OCI-LY7 (cell line): Measurements from ENCODE around the gene ROR2. TPM values are rescaled to one million over a fixed set of nuclear protein-coding genes. Genes with fewer than 3 reads are reported as not detected.

Source experiments
- BruUV-seq: library from RNA; stranded (reverse); fragments of 400-500 nt; replicated peaks from 2 replicates; lab custom pipeline; 2021; lab: Mats Ljungman, UMichigan
- CTCF ChIA-PET: fragments of 300-600 bp; sonication (Branson Sonifier 250); formaldehyde crosslinking; loops from one replicate; lab custom pipeline; 2022; ENCODE audit warnings: antibody characterized with exemption; ENCODE audit not compliant: unreplicated experiment; lab: Charles Lee
- POLR2A ChIA-PET: fragments of 300-600 bp; sonication (Branson Sonifier 250); formaldehyde crosslinking; loops from one replicate; lab custom pipeline; 2022; ENCODE audit warnings: antibody characterized with exemption; lab: Charles Lee
- DNase-seq: peaks from one replicate; pipeline ENCODE4 v3.0.0-alpha.2; 2015; ENCODE audit warnings: low spot score
- H2AFZ ChIP-seq: fragments of 200-600 bp; sonication (generic), shearing (Covaris generic); 2 replicates; pipeline ENCODE4 v1.6.1; 2014; ENCODE audit warnings: mild to moderate bottlenecking, antibody characterized with exemption, low read length, moderate library complexity
- H3K27ac ChIP-seq: fragments of 200-600 bp; sonication (generic); 2 replicates; pipeline ENCODE4 v1.5.1; 2014; ENCODE audit warnings: mixed run types, low read depth, mild to moderate bottlenecking, moderate library complexity, low read length, inconsistent platforms; ENCODE audit not compliant: poor library complexity, severe bottlenecking
- H3K36me3 ChIP-seq: fragments of 200-600 bp; sonication (generic); 2 replicates; pipeline ENCODE4 v1.6.1; 2014; ENCODE audit warnings: mild to moderate bottlenecking, antibody characterized with exemption, low read length, moderate library complexity, mixed read lengths; ENCODE audit not compliant: insufficient read depth
- H3K4me1 ChIP-seq: fragments of 200-600 bp; sonication (generic); 2 replicates; pipeline ENCODE4 v1.5.1; 2014; ENCODE audit warnings: mild to moderate bottlenecking, low read length; ENCODE audit not compliant: insufficient read depth, poor library complexity, severe bottlenecking
- H3K4me2 ChIP-seq: fragments of 200-600 bp; sonication (generic); 2 replicates; pipeline ENCODE4 v1.6.1; 2014; ENCODE audit warnings: mild to moderate bottlenecking, low read length
- H3K4me3 ChIP-seq: fragments of 200-600 bp; sonication (generic); 2 replicates; pipeline ENCODE4 v1.5.1; 2014; ENCODE audit warnings: mild to moderate bottlenecking, low read depth, low read length; ENCODE audit not compliant: poor library complexity, severe bottlenecking
- H3K79me2 ChIP-seq: fragments of 200-600 bp; sonication (generic); 2 replicates; pipeline ENCODE4 v1.6.1; 2016; ENCODE audit warnings: low read depth, mild to moderate bottlenecking, low read length, moderate library complexity, mixed read lengths; ENCODE audit not compliant: insufficient read depth
- H3K9me2 ChIP-seq: fragments of 200-600 bp; sonication (generic); 2 replicates; pipeline ENCODE4 v1.6.1; 2016; ENCODE audit warnings: mild to moderate bottlenecking, low read length, mixed read lengths; ENCODE audit not compliant: insufficient read depth
- H3K9me3 ChIP-seq: fragments of 200-600 bp; sonication (generic); 2 replicates; pipeline ENCODE4 v1.6.1; 2014; ENCODE audit warnings: mild to moderate bottlenecking, mixed run types, low read length, mixed read lengths
- H4K20me1 ChIP-seq: fragments of 200-600 bp; sonication (generic); 2 replicates; pipeline ENCODE4 v1.6.1; 2014; ENCODE audit warnings: mild to moderate bottlenecking, antibody characterized with exemption, low read length, moderate library complexity, mixed read lengths; ENCODE audit not compliant: insufficient read depth
- EZH2phosphoT487 ChIP-seq: fragments of 200-600 bp; sonication (generic); IDR thresholded peaks from 2 replicates; pipeline ENCODE4 v1.6.1; 2018; ENCODE audit warnings: low read depth, borderline replicate concordance, mild to moderate bottlenecking, mixed run types, antibody characterized with exemption, low read length, moderate library complexity, mixed read lengths
- intact Hi-C: fragments of 100-400 bp; cut with micrococcal nuclease; formaldehyde crosslinking; loops from one replicate; pipeline ENCODE4 v1.10.0; 2022; ENCODE audit not compliant: unreplicated experiment
- total RNA-seq, 2 experiments: library from RNA; depleted of rRNA in 1 of 2; stranded (reverse); fragments of >200 nt in 1 of 2; shearing (Covaris generic) in 1 of 2; gene quantifications; 2 replicates each; pipeline ENCODE4 v1.2.3, GENCODE V29; 2014 to 2022
- TF ChIP-seq, protein P1 (sequence below): fragments of 200-600 bp; sonication (generic); conservative IDR thresholded peaks from 2 replicates; pipeline ENCODE4 v1.5.1; 2014; ENCODE audit warnings: mild to moderate bottlenecking, antibody characterized with exemption, low read length, moderate library complexity, mixed read lengths

Gene ROR2
- total RNA-seq, 2 experiments from 2014 or later, result 0.10 to 0.19 TPM

DNA sequence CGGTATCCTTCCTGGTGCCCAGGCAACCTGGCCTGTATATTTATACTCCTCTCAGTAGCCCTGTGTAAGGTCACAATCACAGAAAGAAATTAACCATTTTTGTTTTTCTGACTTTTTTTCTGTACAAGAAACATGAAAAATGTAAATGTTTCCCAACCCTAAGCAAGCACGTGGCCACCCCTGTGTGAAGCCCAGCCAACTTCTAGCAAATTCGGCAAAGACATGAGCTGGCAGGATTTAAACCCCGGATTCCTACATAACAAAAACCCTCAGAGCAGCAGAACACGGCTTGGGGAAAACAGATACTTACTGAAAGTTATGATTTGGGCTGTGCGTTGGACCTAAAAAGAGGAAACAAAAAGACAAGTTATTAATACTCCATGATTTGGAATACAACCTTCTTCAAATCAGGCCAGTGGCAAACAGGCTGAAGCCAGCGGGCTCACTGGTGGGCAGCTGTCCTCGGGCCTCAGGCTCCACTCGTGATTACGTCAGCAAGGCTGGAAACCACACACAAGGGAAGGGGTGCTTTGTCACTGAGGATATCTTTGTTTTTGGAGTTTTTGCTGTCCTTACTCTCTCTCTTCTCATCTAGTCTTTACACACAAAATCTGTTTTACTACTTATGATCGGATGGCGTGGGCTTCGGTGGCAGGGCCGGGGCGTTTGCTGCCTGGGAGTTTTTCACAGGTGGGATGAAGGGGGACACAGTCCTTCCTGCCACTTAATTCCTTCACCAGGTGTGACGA lies 194.1 kb downstream of the ROR2 start:
- Histone ChIP-seq H3K4me1 (no peaks in the 10 kb centered on the region), H3K27ac (no peak overlapping the region), H3K4me3 (no peak overlapping the region), H2AFZ (no peak overlapping the region), H4K20me1 (no peaks in the 10 kb centered on the region), H3K9me3 (no peaks in the 10 kb centered on the region), H3K9me2 (no peaks in the 10 kb centered on the region), H3K36me3 (no peaks in the 10 kb centered on the region), H3K4me2 (no peak overlapping the region), H3K79me2 (no peaks in the 10 kb centered on the region)
- intact Hi-C loops, result no loop called here
- ChIA-PET POLR2A (interaction anchor here (0.6 kb wide), 2 partner anchors 52 to 897 kb away, joined by 4 to 6 read pairs; no protein-coding TSS in a partner anchor), CTCF (no interaction called here)
- no peak for DNase-seq
- BruUV-seq, result no TSS peak
- TF ChIP-seq EZH2phosphoT487, result no peak
- TF ChIP-seq, protein P1, sequence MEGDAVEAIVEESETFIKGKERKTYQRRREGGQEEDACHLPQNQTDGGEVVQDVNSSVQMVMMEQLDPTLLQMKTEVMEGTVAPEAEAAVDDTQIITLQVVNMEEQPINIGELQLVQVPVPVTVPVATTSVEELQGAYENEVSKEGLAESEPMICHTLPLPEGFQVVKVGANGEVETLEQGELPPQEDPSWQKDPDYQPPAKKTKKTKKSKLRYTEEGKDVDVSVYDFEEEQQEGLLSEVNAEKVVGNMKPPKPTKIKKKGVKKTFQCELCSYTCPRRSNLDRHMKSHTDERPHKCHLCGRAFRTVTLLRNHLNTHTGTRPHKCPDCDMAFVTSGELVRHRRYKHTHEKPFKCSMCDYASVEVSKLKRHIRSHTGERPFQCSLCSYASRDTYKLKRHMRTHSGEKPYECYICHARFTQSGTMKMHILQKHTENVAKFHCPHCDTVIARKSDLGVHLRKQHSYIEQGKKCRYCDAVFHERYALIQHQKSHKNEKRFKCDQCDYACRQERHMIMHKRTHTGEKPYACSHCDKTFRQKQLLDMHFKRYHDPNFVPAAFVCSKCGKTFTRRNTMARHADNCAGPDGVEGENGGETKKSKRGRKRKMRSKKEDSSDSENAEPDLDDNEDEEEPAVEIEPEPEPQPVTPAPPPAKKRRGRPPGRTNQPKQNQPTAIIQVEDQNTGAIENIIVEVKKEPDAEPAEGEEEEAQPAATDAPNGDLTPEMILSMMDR, result no peak

DNA sequence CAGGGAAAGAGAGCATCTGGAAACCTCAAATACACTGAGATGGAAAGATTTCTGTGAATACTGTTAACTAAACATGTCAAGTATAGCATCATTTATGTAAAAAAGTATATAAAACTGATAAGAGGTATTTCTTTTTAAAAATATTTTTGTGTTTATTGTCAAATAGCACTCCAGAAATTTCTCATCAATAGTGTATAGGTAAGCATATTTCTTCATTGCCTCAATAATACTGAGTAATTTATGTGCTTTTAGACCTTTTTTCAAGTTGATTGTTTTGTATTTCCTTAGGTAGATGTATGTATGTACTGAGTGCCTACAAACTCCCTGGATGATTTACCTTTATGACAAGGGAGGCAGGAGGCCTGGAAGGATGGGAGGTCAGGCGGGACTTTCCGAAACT lies 196.3 kb downstream of the ROR2 start:
- ChIA-PET POLR2A (interaction anchor here (0.6 kb wide), 1 partner anchor 963 kb away, joined by 3 read pairs; no protein-coding TSS in a partner anchor), CTCF (no interaction called here)
- Histone ChIP-seq H3K4me3 (no peak overlapping the region), H2AFZ (no peak overlapping the region), H3K36me3 (no peaks in the 10 kb centered on the region), H3K9me3 (no peaks in the 10 kb centered on the region), H4K20me1 (no peaks in the 10 kb centered on the region), H3K27ac (no peak overlapping the region), H3K79me2 (no peaks in the 10 kb centered on the region), H3K4me1 (no peaks in the 10 kb centered on the region), H3K4me2 (no peak overlapping the region), H3K9me2 (no peaks in the 10 kb centered on the region)
- TF ChIP-seq, protein P1, result no peak
- TF ChIP-seq EZH2phosphoT487, result no peak
- BruUV-seq, result no TSS peak
- DNase-seq, result no peak
- intact Hi-C loops, result no loop called here

DNA sequence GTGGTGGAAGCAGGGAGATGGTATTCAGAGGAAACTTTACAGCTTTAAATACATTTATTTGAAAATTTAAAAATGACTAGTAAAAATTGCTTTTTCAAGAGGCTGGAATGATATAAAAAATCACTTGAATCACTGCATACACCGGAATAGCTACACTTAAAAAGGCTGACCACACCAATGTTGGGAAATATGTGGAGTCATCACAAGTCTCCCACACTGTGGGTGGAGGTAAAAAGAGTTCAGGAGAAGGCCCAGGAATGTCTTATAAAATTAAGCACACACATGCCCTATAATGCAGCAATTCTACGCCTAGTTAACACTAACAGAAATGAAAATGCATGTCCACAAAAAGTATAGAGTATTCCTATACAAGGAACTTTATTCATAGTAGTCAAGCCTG lies 198.1 kb downstream of the ROR2 start:
- Histone ChIP-seq H3K4me1 (no peaks in the 10 kb centered on the region), H3K79me2 (no peaks in the 10 kb centered on the region), H2AFZ (no peak overlapping the region), H3K27ac (no peak overlapping the region), H3K9me2 (no peaks in the 10 kb centered on the region), H3K36me3 (no peaks in the 10 kb centered on the region), H4K20me1 (no peaks in the 10 kb centered on the region), H3K9me3 (no peaks in the 10 kb centered on the region), H3K4me2 (no peak overlapping the region), H3K4me3 (no peak overlapping the region)
- intact Hi-C loops, result no loop called here
- ChIA-PET POLR2A (interaction anchor here (0.6 kb wide), 1 partner anchor 200 kb away, joined by 3 read pairs; no protein-coding TSS in a partner anchor), CTCF (no interaction called here)
- BruUV-seq, result no TSS peak
- DNase-seq, result no peak
- TF ChIP-seq, protein P1, result no peak
- TF ChIP-seq EZH2phosphoT487, result no peak
